Right lobe of liver (tissue), 4 donors: ENCODE data around the gene MYADM.

Experiments
- CTCF ChIP-seq, 4 donors: fragments of 200-600 bp in 3 of 4; fragments of 450-650 bp in 1 of 4; IDR thresholded peaks; one replicate each; pipeline versions ENCODE4 v1.5.1 to v1.8.0; 2016 to 2022; ENCODE audit warnings: antibody characterized with exemption in 4 of 4, mild to moderate bottlenecking in 2 of 4
- POLR2A ChIP-seq: fragments of 450-650 bp; IDR thresholded peaks from one replicate; pipeline ENCODE4 v1.6.1; 2017; ENCODE audit warnings: antibody characterized with exemption, mild to moderate bottlenecking
- donor health status: DM: no; HTN: no; CAD: no.
- donor health status: DM: no; HTN: no; CAD: no.
- donor health status: DM: no; HTN: yes; CAD: no.

GRCh38 chr19:53819861-53820260, 47.8 kb upstream of the MYADM start:
- TF ChIP-seq CTCF (IDR thresholded peaks at IDR 0.05) (no peak), POLR2A (no peak)
